ENCODE data around the gene PPP1R1A.

The PPP1R1A gene

GRCh38 chr12:54581412-54581811 is 7.0 kb downstream of the PPP1R1A start:
- DNase-seq = no peak
- Histone ChIP-seq H3K4me1 (ENCODE audit: insufficient read depth, low read length) (peaks cover 5% of the 10 kb centered on the region), H3K79me2 (ENCODE audit: insufficient read depth, low read length) (no peaks in the 10 kb centered on the region), H3K9me3 (ENCODE audit: insufficient read depth, low read length, severe bottlenecking) (no peaks in the 10 kb centered on the region), H3K9ac (ENCODE audit: low read depth, low read length) (no peak overlapping the region), H3K27me3 (ENCODE audit: insufficient read depth, low read length, poor library complexity) (peaks cover 5% of the 10 kb centered on the region), H4K20me1 (ENCODE audit: insufficient read depth, low read length) (0 out of 2 replicates have a peak, but pooled peaks cover 2% of the 10 kb centered on the region), H3K27ac (ENCODE audit: low read length) (no peak overlapping the region), H3K4me3 (ENCODE audit: low read depth in 1 of 2, low read length in 2 of 2) (no peak overlapping the region), H3K4me2 (ENCODE audit: insufficient read depth, low read length) (no peak overlapping the region), H2AFZ (ENCODE audit: low read depth, low read length) (no peak overlapping the region), H3K36me3 (ENCODE audit: insufficient read depth, low read length) (peaks cover 5% of the 10 kb centered on the region)
- TF ChIP-seq CTCF (IDR thresholded peaks at IDR 0.05; ENCODE audit: borderline replicate concordance, extremely low read depth, low read length, poor library complexity, severe bottlenecking) (no peak), EZH2 (IDR thresholded peaks at IDR 0.05; ENCODE audit: borderline replicate concordance, low read depth, low read length, severe bottlenecking) (no peak)
- no peak for ATAC-seq (ENCODE audit: insufficient read depth, low read depth)

- peak; percentile 98 for ATAC-seq (ENCODE audit: insufficient read depth, low read depth)
- peaks cover 5% of the 10 kb centered on the region for H3K27me3 ChIP-seq (ENCODE audit: insufficient read depth, low read length, poor library complexity)
- H3K4me2 ChIP-seq (ENCODE audit: insufficient read depth, low read length) = peak overlapping the region; percentile 21; the same call in 1 of the 2 replicates
Observed at GRCh38 chr12:54579696-54580333, 8.6 kb downstream of the PPP1R1A start.

GRCh38 chr12:54579258-54579657 is 9.2 kb downstream of the PPP1R1A start:
- Histone ChIP-seq H3K4me3 (ENCODE audit: low read depth in 1 of 2, low read length in 2 of 2) (no peak overlapping the region), H2AFZ (ENCODE audit: low read depth, low read length) (no peak overlapping the region), H3K9me3 (ENCODE audit: insufficient read depth, low read length, severe bottlenecking) (no peaks in the 10 kb centered on the region), H3K27me3 (ENCODE audit: insufficient read depth, low read length, poor library complexity) (peaks cover 5% of the 10 kb centered on the region), H3K27ac (ENCODE audit: low read length) (no peak overlapping the region), H3K36me3 (ENCODE audit: insufficient read depth, low read length) (peaks cover 16% of the 10 kb centered on the region), H4K20me1 (ENCODE audit: insufficient read depth, low read length) (0 out of 2 replicates have a peak, but pooled peaks cover 2% of the 10 kb centered on the region), H3K4me1 (ENCODE audit: insufficient read depth, low read length) (peaks cover 5% of the 10 kb centered on the region), H3K9ac (ENCODE audit: low read depth, low read length) (no peak overlapping the region), H3K4me2 (ENCODE audit: insufficient read depth, low read length) (no peak overlapping the region), H3K79me2 (ENCODE audit: insufficient read depth, low read length) (no peaks in the 10 kb centered on the region)
- TF ChIP-seq EZH2 (IDR thresholded peaks at IDR 0.05; ENCODE audit: borderline replicate concordance, low read depth, low read length, severe bottlenecking) (no peak), CTCF (IDR thresholded peaks at IDR 0.05; ENCODE audit: borderline replicate concordance, extremely low read depth, low read length, poor library complexity, severe bottlenecking) (no peak)
- DNase-seq (no peak), ATAC-seq (ENCODE audit: insufficient read depth, low read depth) (peak; percentile 34; the same call in 2 of the 3 replicates)

More at GRCh38 chr12:54579696-54580333, 8.6 kb downstream of the PPP1R1A start:
- TF ChIP-seq CTCF (IDR thresholded peaks at IDR 0.05; ENCODE audit: borderline replicate concordance, extremely low read depth, low read length, poor library complexity, severe bottlenecking) (peak; percentile 99), EZH2 (IDR thresholded peaks at IDR 0.05; ENCODE audit: borderline replicate concordance, low read depth, low read length, severe bottlenecking) (no peak)
- Histone ChIP-seq H3K36me3 (ENCODE audit: insufficient read depth, low read length) (peaks cover 16% of the 10 kb centered on the region), H4K20me1 (ENCODE audit: insufficient read depth, low read length) (0 out of 2 replicates have a peak, but pooled peaks cover 2% of the 10 kb centered on the region), H3K79me2 (ENCODE audit: insufficient read depth, low read length) (no peaks in the 10 kb centered on the region), H3K9me3 (ENCODE audit: insufficient read depth, low read length, severe bottlenecking) (no peaks in the 10 kb centered on the region), H3K4me1 (ENCODE audit: insufficient read depth, low read length) (peaks cover 5% of the 10 kb centered on the region), H3K27ac (ENCODE audit: low read length) (no peak overlapping the region), H3K9ac (ENCODE audit: low read depth, low read length) (no peak overlapping the region), H2AFZ (ENCODE audit: low read depth, low read length) (peak overlapping the region; percentile 44), H3K4me3 (ENCODE audit: low read depth in 1 of 2, low read length in 2 of 2) (no peak overlapping the region)
- DNase-seq = peak; percentile 81

Measured in DND-41 (cell line).